Central memory CD4-positive, alpha-beta T cell (primary cell): Measurements from ENCODE around the gene SLC7A5.
A peak's percentile ranks its signal among the peaks of the same experiment; 100 is the strongest.
"Not testable (repeated sequence)": the region's sequence is repeated elsewhere in the genome, so short reads cannot be mapped to it uniquely, and the experiment has no call there.

Source experiments
- DNase-seq: peaks from one replicate; pipeline ENCODE4 v3.0.0; 2022

SLC7A5 gene

DNA sequence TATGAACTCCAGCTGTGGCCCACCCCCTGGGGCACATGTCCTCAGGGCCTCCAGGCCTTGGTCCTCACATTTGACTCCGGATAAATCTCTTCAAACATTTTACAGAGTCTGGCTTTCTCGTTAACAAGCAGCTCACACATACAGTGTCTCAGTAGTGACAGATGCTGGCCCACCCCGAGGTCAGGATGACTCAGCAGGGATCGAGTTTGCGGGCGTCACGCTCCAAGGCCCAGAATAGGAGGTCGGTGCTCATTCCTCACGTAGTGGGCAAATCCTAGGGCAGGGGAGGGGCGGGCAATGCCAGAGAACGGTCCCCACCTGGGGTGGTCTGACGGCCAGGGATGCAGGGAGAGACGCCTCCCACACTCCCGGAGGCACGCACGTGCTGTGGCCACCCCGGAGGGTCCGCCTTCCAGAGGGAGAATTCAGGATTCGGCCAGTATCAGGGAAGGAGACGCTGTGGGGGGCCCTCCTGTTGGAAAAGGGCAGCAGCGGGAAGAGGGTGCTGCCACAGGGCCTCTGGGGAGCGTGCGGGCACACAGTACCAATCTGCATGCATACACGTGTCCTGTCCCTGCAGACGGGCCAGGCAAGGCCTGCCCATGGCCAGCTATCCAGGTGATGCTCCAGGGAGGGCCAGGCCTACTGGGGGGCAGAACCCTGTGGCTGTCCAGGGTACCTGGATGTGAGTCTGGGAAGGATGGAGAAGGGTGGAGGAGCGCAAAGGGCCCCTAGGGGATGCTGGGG lies 8.6 kb downstream of the SLC7A5 start:
- DNase-seq = no peak

DNA sequence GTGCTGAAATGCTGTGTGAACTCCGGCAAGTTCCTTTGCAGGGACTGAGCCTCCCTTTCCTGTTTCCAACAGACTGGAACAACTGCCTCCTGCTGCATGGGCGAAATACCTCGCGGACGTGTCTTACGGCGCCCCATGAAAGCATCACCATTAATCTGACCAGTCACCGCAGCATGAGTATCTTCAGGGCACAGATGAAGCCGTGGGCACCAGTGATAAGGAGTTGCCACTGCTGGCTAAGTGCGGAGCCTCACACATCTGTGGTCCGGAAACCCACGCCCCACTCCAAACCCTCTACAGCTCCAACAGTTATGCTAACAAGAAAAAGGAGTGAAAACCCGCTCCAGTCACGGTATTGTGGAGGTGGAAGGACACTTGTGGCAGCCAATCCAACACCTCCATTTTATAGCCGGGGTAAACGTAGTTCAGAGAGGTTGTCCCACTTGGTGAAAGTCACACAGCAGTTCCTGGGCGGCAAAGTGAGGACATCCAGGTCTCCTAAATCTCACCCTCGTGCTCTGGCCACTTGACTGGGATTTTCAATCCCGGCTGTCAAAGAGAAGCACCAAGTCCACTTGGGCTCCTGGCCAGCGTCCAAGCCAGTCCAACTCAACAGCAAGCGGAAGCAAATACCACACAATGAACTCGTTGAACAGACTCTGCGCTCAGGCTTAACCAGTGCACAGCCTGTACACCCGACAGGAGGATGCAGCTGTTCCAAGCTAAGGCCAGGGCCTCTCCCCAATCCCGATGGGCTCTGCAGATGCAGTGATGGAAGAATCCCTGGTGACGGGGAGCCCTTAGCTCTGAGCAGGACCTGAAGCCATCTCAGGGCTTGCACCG lies 10.9 kb downstream of the SLC7A5 start:
- not testable (repeated sequence) for DNase-seq

DNA sequence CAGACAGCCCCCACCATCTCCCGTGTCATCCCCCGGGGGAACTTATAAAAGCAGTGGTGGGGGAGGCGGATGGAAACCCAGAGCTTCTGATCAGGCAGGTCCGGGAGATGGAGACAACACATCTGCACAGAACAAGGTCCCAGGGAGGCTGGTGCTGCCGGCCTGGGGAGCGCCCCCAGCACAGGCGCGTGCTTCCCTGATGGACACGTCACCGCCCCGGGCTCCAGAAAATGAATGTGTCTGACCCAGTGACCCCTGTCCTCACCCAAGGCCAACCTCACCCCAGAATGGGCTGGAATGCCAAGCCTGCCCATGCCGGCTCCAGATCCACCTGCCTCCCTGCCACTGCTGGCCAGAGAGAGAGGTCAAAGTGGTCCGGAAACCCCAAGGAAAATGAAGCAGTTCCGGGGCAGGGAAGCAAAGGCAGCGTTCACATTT lies 12.5 kb downstream of the SLC7A5 start:
- DNase-seq = no peak

DNA sequence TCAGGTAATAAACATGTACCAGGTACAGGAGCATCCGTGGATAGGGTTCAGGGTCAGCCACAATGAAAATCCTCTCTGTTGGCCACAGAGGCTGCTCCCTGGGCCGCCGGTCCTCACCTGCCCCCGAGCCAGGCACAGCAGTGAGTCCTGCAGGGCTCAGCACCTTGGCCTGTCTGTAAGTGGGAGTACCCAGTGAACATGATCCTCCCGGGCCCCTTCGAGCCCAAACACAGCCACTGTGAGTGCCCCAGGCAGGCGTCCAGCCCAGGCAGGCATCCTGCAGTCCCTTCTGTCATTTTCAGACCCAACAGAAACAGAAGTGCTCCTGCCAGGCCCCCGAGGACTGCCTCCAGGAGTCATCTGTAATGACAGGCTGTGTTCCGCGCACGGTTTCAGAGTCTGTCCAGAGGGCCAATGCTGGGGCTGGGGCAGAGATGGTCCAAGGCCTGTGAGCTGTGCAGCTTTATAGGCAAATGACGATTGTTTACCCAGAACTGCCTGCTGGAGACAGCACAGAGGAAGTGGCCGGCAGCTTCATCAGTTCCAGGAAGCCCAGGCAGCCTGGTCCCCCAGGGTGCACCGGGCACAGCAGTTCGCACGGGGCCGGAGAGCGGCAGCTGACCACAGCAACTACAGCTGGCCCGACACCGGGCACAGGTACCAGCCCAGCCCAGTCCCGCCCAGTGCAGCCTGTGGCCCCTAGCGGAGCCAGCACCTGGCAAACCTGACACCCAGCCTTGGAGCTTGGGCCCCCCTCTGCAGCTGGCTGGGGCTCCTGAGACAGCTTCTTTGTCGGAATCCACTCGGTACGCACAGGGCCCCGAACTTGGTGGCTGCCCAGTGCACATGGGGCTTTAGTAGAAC lies 13.2 kb downstream of the SLC7A5 start:
- DNase-seq = peak; percentile 21

DNA sequence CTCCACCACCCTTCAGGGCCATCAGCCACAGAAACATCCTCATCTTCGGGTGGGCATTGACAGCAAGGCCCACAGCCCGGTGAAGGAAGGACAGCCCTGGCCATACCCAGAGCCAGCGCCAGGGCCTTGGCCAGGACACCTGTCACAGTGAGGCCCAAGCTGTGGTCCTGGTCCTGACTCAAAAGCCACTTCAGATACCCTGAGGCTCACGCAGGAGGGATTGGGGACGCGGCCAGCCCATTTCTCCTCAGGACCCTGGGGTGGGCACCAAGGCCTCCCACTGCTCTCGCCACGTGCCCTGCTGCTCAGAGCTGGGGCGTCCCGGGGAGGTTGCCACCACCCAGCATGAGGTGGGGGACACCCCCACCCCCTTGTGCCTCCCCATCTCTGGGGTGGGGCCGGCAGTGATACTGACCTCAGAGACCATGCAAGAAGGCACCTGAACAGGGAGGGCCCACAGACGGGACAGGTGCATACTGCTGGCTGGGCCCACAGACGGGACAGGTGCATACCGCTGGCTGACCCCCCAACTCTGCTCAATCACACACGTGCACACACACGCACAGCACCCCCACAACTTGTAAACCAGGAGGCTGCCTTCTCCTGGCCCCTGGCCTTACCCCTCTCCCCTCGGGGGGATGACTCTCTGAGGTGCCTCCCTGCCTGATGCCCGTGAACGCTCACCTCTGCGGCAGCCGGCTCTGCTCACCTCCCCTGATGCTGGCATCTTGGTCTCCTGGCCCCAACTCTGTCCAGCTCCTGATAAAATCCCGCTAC lies 14.2 kb downstream of the SLC7A5 start:
- no peak for DNase-seq

DNA sequence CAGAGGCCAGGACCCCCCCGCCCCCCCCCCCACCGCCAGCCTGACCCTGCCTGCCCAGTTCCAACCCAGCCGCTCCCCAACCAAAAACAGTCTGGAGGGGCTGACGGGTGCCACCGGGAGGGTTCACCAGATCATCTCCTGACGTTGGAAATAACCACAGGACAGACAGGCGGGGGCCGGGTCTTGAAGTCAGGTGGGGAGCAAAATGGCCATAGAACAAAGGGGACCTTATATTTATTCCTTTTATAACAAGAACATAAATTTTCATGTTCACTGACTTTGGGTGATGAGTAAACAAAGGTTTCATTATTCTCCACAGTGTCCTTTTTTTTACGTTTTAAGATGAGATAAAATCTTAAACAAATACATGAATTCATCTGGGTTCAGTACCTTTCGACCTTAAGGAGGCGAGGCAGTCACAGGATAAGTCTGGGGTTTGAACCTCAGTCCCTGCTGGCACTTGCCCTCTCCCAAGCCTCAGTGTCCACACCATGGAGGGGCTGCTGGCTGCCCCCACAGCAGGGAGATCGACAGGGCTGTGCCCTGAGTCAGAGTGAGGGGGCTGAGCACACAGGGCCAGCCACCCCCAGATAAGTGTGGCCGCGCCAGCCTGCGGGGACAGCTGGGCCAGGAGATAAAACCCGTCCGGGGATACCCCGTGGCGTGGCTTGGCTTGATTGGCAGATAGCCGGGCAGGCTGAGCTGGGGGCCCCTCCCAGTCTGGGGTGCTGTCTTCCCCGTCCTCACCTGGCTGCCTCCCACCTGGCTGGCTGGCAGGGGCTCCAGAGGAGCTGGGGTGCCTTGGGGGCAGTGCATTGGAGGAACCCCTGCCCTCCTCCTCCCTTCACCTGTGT lies 15.0 kb downstream of the SLC7A5 start:
- no peak for DNase-seq

DNA sequence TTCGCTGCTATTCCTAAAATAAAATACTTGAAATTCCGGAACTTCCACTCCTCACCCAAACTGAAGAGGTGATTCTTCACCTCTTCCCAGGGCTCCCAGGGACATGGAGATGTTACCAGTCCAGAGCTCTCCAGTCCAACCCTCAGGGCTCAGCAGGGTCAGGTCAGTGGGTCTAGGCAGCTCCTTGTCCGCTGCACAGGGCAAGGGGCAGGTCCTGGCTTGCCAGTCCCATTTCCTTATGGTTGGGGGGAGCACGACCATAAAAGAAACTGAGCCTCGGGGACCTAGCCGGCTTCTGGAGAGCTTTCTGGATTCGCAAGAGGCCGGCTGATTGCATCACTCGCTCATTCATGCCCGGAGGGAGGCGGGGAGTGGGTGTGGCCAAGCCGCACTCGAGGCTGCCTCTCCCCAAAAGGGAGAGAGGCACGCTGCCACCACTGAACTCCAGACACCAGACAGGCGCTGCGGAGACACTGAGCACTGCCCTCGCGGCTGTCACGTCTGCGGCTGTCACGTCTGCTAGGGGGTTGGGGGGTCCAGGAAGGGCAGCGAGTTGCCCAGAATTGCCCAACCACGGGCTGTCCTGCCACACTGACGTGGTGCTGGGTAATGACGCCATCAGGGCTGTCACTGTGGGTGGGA lies 15.8 kb downstream of the SLC7A5 start:
- peak; percentile 80 for DNase-seq

- no peak for DNase-seq
These were observed 17.7 kb downstream of the SLC7A5 start for GRCh38 chr16:87851601-87852000.

DNA sequence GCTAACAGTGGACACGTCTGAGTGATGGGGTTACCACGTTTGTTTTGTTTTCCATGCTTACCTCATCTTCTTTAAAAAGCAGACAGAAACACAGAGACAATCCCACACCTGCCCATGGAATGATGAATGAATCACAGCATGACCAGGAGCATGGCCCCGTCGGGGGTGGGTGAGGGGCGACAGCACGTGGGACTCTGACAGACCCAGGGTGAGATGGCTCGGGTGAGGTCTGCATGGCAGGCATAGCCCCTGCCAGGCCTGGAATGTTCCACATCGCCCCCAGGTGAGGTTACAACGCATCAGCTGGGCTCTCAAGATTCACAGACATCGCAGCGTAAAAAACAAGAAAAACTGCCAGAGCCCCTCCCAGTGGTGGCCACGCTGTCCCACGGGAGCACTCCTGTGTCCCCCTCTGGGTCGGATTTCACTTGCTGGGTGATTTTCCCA lies 18.1 kb downstream of the SLC7A5 start:
- DNase-seq = no peak

DNA sequence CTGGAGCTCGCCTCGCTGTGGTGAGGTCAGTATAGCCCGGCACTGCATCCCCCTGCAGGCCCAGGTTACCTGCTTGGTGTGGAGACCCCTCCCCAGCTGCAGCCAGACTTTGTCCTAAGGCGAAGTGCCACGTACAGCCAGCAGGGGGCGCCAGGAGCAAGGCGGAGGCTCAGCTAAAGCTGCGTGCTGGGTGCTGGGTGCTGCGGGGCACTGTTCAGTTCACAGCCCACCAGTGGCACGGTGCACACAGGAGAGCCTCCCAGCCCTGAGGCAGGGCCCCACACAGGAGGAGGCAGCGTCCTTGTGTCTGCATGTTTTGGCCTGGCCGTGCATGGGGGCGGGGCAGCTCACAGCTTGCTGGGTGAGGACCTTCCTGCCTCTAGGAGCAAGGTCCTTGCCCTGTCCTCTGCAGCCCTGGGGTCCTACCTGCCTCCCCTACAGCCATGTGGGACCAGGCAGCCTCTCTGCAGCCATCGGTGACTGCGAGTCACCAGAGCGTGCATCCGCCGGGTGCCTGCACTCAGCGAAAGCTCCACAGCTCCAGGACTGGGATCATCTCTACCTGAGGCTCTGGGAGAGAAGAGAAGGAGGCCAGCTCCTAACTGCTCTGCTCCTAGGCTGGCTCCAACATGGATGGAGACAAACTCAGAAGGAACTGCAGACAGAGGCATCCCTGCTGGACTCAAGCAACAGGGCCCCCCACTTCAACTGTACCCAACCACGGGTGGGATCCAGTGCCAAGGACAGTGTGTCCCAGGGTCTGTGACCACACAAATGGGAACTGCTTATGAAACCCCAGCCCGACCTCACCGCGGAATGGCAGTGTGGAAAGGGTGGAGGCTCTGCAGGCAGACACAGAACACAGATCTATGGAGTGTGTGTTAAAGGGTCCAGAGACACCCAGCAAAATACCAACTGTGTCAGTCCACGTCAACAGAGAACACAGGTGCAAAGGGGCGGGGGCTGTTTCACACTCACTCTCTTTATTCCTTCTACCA lies 19.0 kb downstream of the SLC7A5 start:
- peak; percentile 70 for DNase-seq

GRCh38 chr16:87849419-87850008 lies 19.8 kb downstream of the SLC7A5 start:
- no peak for DNase-seq

GRCh38 chr16:87848676-87849345 lies 20.5 kb downstream of the SLC7A5 start:
- DNase-seq = no peak

DNA sequence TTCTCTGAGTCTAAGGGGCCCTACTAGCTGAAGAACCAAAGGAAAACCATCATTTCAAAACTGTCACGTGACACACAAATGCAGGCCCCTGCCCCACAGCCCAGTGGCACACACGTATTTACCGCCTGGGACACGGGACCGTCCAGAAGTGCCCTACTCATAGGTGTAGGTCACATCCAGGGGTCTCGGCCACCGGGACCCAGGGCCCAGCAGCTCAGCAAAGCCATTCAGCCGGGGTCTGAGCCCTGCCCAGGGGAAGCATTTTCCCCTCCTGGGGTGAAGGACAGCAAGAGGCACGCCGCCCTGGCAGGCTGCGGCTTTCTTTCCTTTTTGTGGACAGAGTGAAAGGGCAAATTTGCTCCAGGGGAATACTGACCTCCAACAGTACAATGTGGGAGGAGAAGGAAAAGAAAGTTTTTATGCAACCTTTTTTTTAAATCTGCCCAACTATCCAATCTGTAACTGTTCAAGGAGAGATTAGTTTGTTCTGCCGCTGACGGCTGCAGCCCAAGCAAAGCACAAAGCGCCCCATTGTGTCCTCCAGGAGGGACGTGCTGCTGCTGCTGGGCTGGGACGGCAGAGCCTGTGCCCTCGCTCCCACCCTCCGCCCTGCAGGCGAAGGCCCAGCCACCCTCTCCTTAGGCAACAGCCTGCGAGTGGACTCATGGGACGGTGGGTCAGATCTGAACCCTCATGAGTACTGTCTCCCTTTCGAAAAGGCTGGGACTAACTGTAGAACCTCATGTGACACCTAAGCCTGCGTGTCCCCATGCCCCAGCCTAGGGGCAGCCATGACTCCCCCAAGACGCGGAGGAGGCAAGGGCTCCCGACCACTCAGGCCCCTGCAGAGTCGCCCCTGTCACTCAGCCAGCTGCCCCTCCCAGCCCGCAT lies 21.3 kb downstream of the SLC7A5 start:
- no peak for DNase-seq

DNA sequence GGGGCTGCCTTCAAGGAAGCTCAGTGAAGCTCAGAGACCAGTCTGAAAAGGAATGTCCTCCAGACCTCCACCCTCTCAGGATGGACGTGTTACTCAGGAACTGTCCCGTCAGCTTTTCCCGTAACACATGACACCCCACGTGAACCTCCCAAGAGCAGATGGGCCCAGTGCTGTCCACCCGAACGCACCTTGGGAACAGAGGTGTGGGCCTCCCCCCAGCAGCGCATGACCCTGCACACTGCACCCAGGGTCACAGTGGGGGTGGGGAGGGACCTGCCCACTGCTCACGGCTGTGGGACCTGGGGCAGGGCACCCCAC lies 21.9 kb downstream of the SLC7A5 start:
- DNase-seq = no peak

DNA sequence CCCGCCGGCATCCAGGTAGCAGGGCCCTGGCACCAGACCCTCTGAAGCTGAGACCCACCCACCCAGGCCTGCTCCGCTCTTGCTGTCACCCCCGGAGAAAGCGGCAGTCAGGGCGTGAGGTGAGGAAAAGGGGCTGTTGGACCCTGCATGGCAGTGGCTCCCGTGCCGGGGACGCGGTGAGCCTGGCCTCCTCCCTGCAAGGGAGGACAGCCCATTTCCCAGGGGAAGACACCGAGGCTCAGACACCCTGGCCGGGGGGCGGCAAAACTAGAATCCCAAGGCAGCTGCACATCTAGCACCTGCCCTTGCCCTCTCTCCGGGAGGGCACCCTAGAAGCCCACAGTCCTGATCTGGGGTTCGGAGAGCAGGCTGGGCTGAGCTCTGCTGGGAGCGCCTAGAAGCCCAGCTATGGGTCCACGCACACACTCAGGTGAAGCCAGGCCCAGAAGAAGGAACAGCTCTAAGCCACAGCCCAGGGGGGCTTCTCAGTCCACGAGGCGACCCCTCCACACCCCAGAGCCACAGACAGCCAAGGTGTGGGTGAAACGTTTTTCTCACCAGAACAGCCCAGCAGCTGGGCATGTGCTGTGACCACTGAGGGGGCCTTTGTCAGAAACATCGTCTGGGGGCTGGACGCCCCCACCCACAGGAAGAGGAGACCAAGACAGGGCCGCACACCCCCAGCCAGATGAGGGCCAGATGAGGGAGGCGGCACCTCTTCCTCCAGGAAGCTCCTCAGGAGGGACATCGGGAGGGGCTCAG lies 22.4 kb downstream of the SLC7A5 start:
- no peak for DNase-seq

DNA sequence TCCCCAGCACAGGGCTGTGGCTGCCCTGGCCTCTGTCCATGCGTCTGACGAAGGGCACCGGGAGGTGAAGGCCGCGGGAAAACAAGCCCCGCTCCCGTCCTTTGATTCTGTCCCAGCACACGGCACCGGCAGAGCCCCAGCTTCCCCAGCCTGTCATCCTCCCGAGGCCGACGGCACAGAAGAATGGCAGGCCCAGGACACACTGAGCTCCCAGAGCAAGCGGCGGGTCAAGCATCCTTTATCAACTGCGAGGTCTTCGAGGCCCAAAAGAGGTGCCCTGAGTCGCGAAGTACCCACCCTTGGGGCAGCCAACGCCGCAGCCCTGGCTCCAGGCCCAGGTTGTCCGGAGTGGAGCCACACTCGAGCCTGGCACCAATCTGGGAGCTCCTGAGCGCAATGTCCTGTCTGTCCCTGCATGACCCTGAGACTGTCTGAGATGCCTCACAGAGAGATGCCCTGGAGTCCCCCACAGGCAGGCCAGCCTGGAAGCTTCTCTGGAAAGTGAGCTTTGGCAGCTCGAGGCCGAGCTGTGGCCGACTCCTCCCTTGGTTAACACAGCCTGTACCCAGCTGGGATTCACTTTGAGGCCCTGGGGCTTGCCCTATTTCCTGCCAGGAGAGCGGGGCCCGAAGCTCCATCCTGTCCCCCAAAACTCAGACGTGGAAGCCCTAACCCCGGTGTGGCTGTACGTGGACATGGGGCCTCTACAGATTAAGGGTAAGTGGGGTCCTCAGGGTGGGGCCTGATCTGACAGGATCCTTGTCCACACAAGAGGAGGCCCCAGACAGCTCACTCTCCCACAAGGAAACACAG lies 23.3 kb downstream of the SLC7A5 start:
- no peak for DNase-seq
